ENCODE data around the gene SF3A1. TPM values are rescaled to one million over a fixed set of nuclear protein-coding genes. Genes with fewer than 3 reads are reported as not detected.

The SF3A1 gene, protein sequence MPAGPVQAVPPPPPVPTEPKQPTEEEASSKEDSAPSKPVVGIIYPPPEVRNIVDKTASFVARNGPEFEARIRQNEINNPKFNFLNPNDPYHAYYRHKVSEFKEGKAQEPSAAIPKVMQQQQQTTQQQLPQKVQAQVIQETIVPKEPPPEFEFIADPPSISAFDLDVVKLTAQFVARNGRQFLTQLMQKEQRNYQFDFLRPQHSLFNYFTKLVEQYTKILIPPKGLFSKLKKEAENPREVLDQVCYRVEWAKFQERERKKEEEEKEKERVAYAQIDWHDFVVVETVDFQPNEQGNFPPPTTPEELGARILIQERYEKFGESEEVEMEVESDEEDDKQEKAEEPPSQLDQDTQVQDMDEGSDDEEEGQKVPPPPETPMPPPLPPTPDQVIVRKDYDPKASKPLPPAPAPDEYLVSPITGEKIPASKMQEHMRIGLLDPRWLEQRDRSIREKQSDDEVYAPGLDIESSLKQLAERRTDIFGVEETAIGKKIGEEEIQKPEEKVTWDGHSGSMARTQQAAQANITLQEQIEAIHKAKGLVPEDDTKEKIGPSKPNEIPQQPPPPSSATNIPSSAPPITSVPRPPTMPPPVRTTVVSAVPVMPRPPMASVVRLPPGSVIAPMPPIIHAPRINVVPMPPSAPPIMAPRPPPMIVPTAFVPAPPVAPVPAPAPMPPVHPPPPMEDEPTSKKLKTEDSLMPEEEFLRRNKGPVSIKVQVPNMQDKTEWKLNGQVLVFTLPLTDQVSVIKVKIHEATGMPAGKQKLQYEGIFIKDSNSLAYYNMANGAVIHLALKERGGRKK
- total RNA-seq (2022; extraction: Qiagen RNA extraction; ENCODE audit: low read depth): 43.1 to 76.7 TPM (median 62.6 TPM) in 5 replicates

DNA sequence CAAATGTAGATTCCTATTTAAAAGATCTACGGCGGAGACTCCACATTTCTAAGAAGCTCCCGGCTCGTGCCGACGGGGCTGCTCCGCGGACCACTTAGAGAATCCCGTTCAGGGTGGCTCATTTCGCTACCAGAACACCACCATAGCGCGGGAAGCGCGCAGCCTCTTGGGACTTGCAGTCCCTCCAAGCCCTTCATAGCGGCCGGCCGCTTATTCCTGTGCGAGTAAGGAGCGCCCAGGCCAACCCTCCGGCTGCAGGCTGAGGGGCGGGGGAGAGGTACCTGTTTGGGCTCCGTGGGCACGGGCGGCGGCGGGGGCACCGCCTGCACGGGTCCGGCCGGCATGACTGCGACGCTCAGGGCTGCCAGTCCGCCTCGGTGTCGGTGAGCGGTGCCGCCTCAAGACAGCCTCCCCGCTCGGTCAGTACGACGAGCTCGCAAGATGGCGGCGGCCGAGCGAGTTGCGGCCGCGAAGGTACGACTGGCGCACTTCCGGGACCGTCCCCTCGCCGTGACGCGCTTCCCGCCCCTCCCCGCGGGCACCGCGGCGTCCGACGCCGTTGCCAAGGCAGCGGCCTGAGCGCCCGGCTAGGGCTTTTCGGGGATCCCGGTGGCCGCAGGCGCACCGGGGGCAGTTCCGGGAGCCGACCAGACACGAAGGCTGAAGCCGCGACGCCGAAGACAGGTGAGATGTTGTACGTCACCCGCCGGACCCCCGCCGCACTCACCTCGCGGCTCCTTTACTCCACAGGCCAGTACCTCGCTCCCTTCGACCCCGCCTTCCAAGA is at the start of gene SF3A1, which contains the start of gene CCDC157:
Gene SF3A1, minus strand, starts transcription at position 446 of the 787 bp plus-strand sequence. Its CDS starts 102 bp downstream, at position 344.
Gene CCDC157, plus strand, starts transcription at position 559 of the 787 bp plus-strand sequence. CDS start 8,994 bp downstream, outside the sequence.

DNA sequence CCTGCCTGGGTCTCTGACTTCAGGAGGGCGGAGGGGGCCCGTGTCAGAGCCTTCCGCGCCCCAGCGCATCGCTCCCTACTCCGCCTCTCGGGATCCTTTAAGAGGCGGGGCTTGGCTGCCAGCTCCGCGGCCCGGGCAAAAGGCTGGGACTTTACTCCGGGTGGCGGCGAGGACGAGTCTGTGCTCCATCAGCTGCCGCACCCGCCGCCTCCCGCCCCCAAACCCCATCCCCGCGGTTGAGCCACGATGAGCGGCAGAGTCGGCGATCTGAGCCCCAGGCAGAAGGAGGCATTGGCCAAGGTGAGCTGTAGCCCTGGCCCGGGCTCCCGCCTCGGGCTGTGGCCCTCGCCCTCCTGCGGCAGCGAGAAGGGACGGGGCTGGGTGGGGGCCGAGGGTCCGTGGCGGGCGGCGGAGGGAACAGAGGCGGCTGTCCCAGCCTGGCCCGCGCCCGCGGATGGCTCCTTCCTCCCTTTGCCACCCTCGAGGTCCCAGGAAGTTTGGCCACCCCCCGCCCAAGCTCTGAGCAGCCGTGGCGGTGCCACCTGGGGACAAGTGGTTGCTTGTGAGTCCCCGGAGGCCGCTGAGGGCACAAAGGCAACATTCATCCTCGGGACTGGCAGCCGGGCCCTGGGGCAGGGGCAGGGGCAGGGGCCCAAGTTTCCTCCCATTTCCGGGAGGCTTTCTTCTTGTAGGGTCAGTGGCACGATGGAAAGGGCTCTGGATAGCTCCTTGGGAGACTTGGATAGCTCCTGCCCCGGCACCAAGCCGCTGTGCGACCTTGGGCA is 40.4 kb upstream of the SF3A1 start, which contains the start of gene SEC14L2:
Gene SEC14L2, plus strand, starts transcription at position 148 of the 785 bp plus-strand sequence. Its CDS starts 99 bp downstream, at position 247.

DNA sequence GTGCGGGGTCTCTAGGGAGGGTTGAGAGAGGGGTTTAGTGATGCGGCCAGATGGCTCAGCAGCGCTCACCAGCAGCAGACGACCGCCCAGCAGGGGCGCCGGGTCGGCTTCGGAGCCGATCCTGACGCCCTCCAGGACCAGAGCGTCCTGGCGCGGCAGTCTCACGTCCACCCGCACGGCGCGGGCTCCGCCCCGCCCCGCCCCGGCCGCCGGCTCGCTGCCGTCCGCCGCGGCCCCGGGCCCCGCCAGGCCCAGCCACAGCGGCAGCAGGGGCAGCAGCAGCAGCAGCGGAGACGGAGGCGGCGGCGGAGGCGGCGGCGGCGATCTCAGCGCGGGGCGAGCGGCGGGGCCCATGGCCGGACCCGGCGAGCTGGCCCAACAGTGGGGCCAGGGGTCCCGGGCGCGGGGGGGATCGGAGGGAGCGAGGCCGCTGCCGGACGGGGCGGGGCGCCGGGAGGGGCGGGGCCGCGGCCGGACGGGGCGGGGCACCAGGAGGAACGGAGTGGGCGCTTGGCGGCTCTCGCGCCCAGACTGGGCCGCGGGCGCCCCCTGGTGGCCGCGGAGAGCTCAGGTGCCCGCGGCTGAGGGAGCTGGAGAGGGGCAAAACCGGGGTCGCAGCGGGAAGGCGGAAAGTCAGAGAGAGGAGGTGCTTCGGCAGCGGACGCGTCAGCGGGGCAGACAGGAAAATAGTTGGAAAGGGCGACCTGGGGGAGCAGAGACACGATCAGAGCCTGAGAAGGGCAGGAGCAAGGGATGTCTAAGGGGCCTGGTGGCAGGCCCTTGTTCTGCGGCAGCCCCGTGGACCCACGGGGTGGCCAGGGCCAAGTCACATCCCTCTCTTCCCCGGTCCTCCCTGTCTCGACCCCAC is 30.5 kb upstream of the SF3A1 start, which contains the start of gene RNF215:
Gene RNF215, minus strand, starts transcription at position 452 of the 868 bp plus-strand sequence. Its CDS starts 98 bp downstream, at position 354.

DNA sequence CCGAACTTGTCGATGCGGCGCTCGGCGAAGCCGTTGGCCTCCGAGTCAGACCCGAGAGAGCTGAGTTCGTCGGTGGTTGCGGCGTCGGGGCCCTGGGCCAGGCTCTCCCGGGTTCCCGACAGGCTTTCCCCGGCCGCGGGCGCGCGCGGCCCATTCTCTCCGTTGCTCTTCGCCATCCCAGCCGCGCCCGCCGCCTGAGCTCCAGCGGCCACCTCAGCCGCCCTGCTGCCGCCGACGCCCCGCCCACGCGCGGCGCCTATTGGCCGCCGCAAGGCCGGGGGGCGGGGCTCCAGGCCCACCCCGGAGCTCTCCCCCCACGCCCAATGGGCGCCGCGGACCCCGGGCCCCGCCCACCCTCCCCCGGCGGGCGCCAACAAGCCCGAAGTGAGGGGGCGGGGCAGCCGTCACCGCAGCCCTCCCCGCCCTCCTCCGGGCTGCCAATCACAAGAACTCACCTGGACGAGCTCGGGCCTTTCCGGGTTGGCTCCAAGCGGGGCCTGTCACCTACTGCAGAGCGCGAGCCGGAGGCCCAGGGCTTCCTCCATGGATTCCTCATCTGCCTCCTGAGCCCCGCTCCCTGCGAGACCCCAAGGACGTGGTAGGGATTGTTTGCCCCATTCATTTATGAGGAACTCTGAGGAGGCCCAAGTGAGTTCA is 29.9 kb downstream of the SF3A1 start, which contains the start of gene TBC1D10A:
Gene TBC1D10A, minus strand, starts transcription at position 236 of the 657 bp plus-strand sequence. Its CDS starts 60 bp downstream, at position 176.

DNA sequence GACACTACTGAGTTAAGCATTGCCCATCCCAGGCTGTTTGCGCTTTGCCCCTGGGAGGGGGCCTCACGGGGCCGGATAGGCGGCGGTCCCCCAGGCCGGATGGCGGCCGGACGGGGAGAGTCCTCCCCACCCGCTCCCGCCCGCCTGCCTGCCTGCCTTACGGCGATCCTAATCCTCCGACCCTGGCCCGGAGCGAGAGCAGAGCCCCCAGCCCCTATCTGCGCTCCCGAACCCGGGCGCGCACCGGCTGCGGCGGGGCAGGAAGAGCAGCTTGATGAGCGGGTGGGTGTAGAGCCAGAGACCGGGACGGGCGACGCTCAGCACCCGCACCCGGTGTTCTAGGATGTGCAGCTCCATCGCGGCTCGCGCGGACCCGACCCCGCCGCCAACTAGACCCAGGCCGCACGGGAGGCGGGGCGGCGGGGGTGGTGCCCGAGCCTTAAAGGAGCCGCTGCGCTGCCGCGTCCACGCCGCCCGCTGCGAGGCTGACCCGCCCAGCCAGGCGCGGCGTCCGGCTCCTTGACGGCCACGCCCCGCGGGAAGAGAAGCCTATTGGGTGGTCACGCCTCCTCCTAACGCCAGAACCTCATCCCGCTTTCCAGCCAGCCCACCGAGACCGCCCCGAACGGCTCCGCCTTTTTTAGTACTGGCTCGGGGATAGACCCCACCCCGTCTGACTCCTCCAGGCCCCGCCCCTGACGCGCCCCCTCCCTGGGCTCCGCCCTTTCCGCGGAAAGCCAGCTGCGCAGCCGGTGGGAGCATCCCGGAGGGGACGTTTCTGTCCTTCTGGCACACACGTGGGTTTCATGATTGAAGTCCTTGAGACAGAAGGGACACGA is 67.3 kb downstream of the SF3A1 start, which contains the start of gene CASTOR1:
Gene CASTOR1, minus strand, starts transcription at position 365 of the 839 bp plus-strand sequence. Its CDS starts 8 bp downstream, at position 357.

Other genes starting within 250 kb of the SF3A1 start
- 18.2 to 40.8 TPM (median 35.2 TPM) in 5 replicates for gene LIF, start 110.1 kb downstream of the SF3A1 start, total RNA-seq (2022; extraction: Qiagen RNA extraction; ENCODE audit: low read depth)
- not detected in 5 replicates for gene OSM, start 90.0 kb downstream of the SF3A1 start, total RNA-seq (2022; extraction: Qiagen RNA extraction; ENCODE audit: low read depth)
- gene CASTOR1, start 67.4 kb downstream of the SF3A1 start, total RNA-seq (2022; extraction: Qiagen RNA extraction; ENCODE audit: low read depth): 3.2 to 7.1 TPM (median 5.3 TPM) in 5 replicates
- gene TBC1D10A, start 30.0 kb downstream of the SF3A1 start, total RNA-seq (2022; extraction: Qiagen RNA extraction; ENCODE audit: low read depth): 5.5 to 12.6 TPM (median 10.0 TPM) in 5 replicates
- gene CCDC157, start 113 bp upstream of the SF3A1 start, total RNA-seq (2022; extraction: Qiagen RNA extraction; ENCODE audit: low read depth): 2.0 to 3.6 TPM (median 2.8 TPM) in 5 replicates
- gene RNF215, start 30.5 kb upstream of the SF3A1 start, total RNA-seq (2022; extraction: Qiagen RNA extraction; ENCODE audit: low read depth): 14.0 to 23.1 TPM (median 21.0 TPM) in 5 replicates
- 32.9 to 67.2 TPM (median 52.6 TPM) in 5 replicates for gene SEC14L2, start 40.1 kb upstream of the SF3A1 start, total RNA-seq (2022; extraction: Qiagen RNA extraction; ENCODE audit: low read depth)
- 51.7 to 73.6 TPM (median 71.2 TPM) in 5 replicates for gene MTFP1, start 68.9 kb upstream of the SF3A1 start, total RNA-seq (2022; extraction: Qiagen RNA extraction; ENCODE audit: low read depth)
- gene SEC14L3, start 115.1 kb upstream of the SF3A1 start, total RNA-seq (2022; extraction: Qiagen RNA extraction; ENCODE audit: low read depth): not detected in 5 replicates
- gene SEC14L4, start 148.8 kb upstream of the SF3A1 start, total RNA-seq (2022; extraction: Qiagen RNA extraction; ENCODE audit: low read depth): 4.4 to 7.2 TPM (median 6.2 TPM) in 5 replicates
- gene SEC14L6, start 189.8 kb upstream of the SF3A1 start, total RNA-seq (2022; extraction: Qiagen RNA extraction; ENCODE audit: low read depth): not detected in 5 replicates
- 5.1 to 9.7 TPM (median 8.5 TPM) in 5 replicates for gene GAL3ST1, start 217.8 kb upstream of the SF3A1 start, total RNA-seq (2022; extraction: Qiagen RNA extraction; ENCODE audit: low read depth)
- gene PES1, start 235.0 kb upstream of the SF3A1 start, total RNA-seq (2022; extraction: Qiagen RNA extraction; ENCODE audit: low read depth): 108 to 136 TPM (median 112 TPM) in 5 replicates